Measurements from ENCODE around the gene PDS5A.
"Not testable (repeated sequence)": the region's sequence is repeated elsewhere in the genome, so short reads cannot be mapped to it uniquely, and the experiment has no call there.

Gene PDS5A

GRCh38 chr4:39820186-39820585 lies 157.5 kb downstream of the PDS5A start:
- H3K9me3 ChIP-seq = no peaks in the 10 kb centered on the region
- DNase-seq (ENCODE audit: low spot score in 2 of 2) = no peak
- no peak overlapping the region for H3K4me3 ChIP-seq
- no peaks in the 10 kb centered on the region for H3K27me3 ChIP-seq (ENCODE audit: low read depth)
- in situ Hi-C loops (cut with MboI; ENCODE audit: low sequenced_read_pairs) = no loop called here
- H3K4me1 ChIP-seq = peaks cover 17% of the 10 kb centered on the region
- peaks cover 16% of the 10 kb centered on the region for H3K36me3 ChIP-seq (replicated peaks)

DNA sequence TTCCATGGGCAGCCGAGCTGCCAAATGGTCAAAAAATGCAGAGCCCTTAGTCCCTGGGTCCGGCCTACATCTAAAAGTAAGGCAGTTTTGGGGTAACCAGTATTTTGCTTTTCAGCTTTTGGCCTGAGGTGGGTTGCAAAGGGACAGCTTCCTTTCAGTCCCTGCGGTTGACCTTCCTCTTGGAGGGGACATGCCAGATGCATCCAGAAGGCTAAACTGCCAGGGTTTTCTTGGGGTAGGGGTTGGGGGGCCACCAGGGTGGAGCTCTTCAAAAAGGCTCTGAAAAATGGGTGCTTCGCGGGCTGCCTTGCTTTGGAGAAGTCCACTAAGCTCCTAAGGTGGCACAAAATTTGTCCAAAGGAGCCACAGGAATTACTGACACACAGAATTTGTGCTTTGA lies 159.1 kb downstream of the PDS5A start:
- DNase-seq (ENCODE audit: low spot score in 2 of 2) = no peak
- Histone ChIP-seq H3K4me1 (peaks cover 10% of the 10 kb centered on the region), H3K36me3 (replicated peaks) (peaks cover under 1% of the 10 kb centered on the region), H3K27me3 (ENCODE audit: low read depth) (no peaks in the 10 kb centered on the region), H3K9me3 (no peaks in the 10 kb centered on the region), H3K4me3 (no peak overlapping the region)
- in situ Hi-C loops (cut with MboI; ENCODE audit: low sequenced_read_pairs) = no loop called here

DNA sequence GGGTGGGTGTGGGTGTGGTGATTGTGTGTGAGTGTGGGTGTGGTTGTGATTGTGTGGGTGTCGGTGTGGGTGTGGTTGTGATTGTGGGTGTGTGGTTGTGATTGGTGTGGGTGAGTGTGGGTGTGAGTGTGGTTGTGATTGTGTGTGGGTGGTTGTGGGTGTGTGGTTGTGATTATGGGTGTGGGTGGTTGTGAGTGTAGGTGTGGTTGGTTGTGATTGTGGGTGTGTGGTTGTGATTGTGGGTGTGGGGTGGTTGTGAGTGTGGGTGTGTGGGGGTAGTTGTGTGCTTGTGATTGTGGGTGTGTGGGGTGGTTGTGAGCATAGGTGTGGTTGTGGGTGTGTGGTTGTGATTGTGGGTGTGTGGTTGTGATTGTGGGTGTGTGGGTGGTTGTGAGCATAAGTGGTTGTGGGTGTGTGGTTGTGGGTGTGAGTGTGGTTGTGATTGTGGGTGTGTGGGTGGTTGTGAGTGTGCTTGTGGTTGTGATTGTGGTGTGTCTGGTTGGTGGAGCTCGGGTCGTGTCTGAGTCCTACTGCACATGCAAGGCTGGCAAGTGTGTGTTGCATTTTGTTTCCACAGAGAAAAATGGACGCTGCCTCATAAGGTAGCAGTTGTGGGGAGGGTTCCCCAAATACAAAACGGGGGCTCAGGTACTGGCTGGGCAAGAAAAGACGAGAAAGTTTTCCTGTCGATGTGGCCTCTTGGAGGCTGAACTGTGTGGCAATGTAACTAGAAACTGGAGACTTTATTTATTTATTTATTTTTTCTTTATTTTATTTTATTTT lies 163.1 kb downstream of the PDS5A start:
- Histone ChIP-seq H3K4me3 (no peak overlapping the region), H3K9me3 (no peaks in the 10 kb centered on the region), H3K36me3 (replicated peaks) (no peaks in the 10 kb centered on the region), H3K4me1 (no peaks in the 10 kb centered on the region), H3K27me3 (ENCODE audit: low read depth) (no peaks in the 10 kb centered on the region)
- in situ Hi-C loops (cut with MboI; ENCODE audit: low sequenced_read_pairs) = no loop called here
- DNase-seq (ENCODE audit: low spot score in 2 of 2) = peak in 1 of 2 experiments; percentile 32

DNA sequence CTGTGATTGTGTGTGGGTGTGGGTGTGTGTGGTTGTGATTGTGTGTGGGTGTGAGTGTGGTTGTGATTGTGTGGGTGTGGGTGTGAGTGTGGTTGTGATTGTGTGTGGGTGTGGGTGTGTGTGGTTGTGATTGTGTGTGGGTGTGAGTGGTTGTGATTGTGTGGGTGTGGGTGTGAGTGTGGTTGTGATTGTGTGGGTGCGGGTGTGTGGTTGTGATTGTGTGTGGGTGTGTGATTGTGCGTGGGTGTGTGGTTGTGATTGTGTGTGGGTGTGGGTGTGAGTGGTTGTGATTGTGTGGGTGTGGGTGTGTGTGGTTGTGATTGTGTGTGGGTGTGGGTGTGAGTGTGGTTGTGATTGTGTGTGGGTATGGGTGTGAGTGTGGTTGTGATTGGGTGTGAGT lies 163.9 kb downstream of the PDS5A start:
- in situ Hi-C loops (cut with MboI; ENCODE audit: low sequenced_read_pairs); H3K27me3 ChIP-seq (ENCODE audit: low read depth); H3K36me3 ChIP-seq (replicated peaks); H3K9me3 ChIP-seq; H3K4me3 ChIP-seq; H3K4me1 ChIP-seq; DNase-seq (ENCODE audit: low spot score in 2 of 2): not testable (repeated sequence)

GRCh38 chr4:39813033-39813432 lies 164.7 kb downstream of the PDS5A start:
- H3K27me3 ChIP-seq (ENCODE audit: low read depth); H3K36me3 ChIP-seq (replicated peaks); DNase-seq (ENCODE audit: low spot score in 2 of 2); in situ Hi-C loops (cut with MboI; ENCODE audit: low sequenced_read_pairs); H3K9me3 ChIP-seq; H3K4me3 ChIP-seq; H3K4me1 ChIP-seq: not testable (repeated sequence)

- Histone ChIP-seq H3K4me3 (no peak overlapping the region), H3K36me3 (replicated peaks) (no peaks in the 10 kb centered on the region), H3K4me1 (no peaks in the 10 kb centered on the region), H3K27me3 (ENCODE audit: low read depth) (no peaks in the 10 kb centered on the region), H3K9me3 (no peaks in the 10 kb centered on the region)
- in situ Hi-C loops (cut with MboI; ENCODE audit: low sequenced_read_pairs) = no loop called here
- DNase-seq (ENCODE audit: low spot score in 2 of 2) = no peak
Observed at GRCh38 chr4:39812500-39812899, 165.2 kb downstream of the PDS5A start.

DNA sequence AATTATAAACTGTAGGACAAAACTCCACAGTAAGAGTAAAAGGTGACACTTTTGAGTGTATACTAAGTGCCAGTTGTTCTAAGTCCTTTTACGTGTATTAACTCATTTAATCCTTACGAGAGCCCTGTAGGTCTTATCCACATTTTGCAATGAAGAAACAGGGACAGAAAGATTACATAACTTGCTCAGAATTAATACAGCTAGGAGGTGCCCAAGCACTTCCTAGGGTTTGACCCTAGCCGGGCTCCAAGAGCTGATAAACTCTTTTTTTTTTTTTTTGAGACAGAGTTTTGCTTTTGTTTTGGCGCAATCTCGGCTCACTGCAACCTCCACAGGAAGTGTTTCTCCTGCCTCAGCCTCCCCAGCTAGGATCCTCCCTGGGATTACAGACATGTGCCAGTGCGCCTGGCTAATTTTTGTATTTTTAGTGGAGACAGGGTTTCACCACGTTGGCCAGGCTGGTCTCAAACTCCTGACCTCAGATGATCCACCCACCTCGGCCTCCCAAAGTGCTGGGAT lies 169.4 kb downstream of the PDS5A start:
- Histone ChIP-seq H3K9me3 (no peaks in the 10 kb centered on the region), H3K4me1 (no peaks in the 10 kb centered on the region), H3K36me3 (replicated peaks) (no peaks in the 10 kb centered on the region), H3K27me3 (ENCODE audit: low read depth) (no peaks in the 10 kb centered on the region), H3K4me3 (no peak overlapping the region)
- DNase-seq (ENCODE audit: low spot score in 2 of 2) = no peak
- in situ Hi-C loops (cut with MboI; ENCODE audit: low sequenced_read_pairs) = no loop called here

- H3K36me3 ChIP-seq (replicated peaks) = no peaks in the 10 kb centered on the region
- no peak for DNase-seq (ENCODE audit: low spot score in 2 of 2)
- H3K9me3 ChIP-seq = no peaks in the 10 kb centered on the region
- no peaks in the 10 kb centered on the region for H3K27me3 ChIP-seq (ENCODE audit: low read depth)
- no peak overlapping the region for H3K4me3 ChIP-seq
- in situ Hi-C loops (cut with MboI; ENCODE audit: low sequenced_read_pairs) = no loop called here
- no peaks in the 10 kb centered on the region for H3K4me1 ChIP-seq
Observed at GRCh38 chr4:39802005-39802404, 175.7 kb downstream of the PDS5A start.

DNA sequence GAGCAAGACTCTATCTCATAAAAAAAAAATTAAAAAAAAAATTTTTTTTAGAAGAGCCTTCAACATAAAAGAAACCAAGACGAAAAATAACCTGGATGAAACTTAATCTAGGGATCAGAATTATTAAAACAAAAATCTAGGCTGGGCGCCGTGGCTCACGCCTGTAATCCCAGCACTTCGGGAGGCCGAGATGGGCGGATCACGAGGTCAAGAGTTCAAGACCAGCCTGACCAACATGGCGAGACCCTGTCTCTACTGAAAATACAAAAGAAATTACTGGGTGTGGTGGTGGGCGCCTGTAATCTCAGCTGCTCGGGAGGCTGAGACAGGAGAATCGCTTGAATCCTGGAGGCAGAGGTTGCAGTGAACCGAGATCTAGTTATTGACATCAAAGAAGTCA lies 184.7 kb downstream of the PDS5A start:
- in situ Hi-C loops (cut with MboI; ENCODE audit: low sequenced_read_pairs); H3K9me3 ChIP-seq; H3K27me3 ChIP-seq (ENCODE audit: low read depth); H3K4me3 ChIP-seq; H3K4me1 ChIP-seq; H3K36me3 ChIP-seq (replicated peaks); DNase-seq (ENCODE audit: low spot score in 2 of 2): not testable (repeated sequence)

GRCh38 chr4:39792529-39792928 lies 185.2 kb downstream of the PDS5A start:
- Histone ChIP-seq H3K4me3 (no peak overlapping the region), H3K4me1 (no peaks in the 10 kb centered on the region), H3K27me3 (ENCODE audit: low read depth) (no peaks in the 10 kb centered on the region), H3K9me3 (no peaks in the 10 kb centered on the region), H3K36me3 (replicated peaks) (no peaks in the 10 kb centered on the region)
- no peak for DNase-seq (ENCODE audit: low spot score in 2 of 2)
- in situ Hi-C loops (cut with MboI; ENCODE audit: low sequenced_read_pairs) = no loop called here

DNA sequence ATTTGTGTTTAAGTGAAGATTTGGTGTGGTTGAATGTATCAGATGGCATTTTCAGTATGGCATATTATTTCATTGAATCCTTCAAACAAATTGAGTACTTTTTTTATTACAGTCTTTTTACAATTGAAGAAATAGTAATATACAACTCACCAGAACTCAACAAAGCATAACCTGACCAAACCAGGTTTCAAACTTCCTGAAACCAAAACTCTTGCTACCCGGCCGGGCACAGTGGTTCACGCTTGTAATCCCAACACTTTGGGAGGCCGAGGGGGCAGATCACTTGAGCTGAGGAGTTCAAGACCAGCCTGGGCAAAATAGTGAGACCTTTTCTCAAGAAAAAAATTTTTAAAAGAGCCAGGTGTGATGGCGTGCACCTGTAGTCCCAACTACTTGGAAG lies 185.6 kb downstream of the PDS5A start:
- no peaks in the 10 kb centered on the region for H3K36me3 ChIP-seq (replicated peaks)
- no peak for DNase-seq (ENCODE audit: low spot score in 2 of 2)
- in situ Hi-C loops (cut with MboI; ENCODE audit: low sequenced_read_pairs) = no loop called here

DNA sequence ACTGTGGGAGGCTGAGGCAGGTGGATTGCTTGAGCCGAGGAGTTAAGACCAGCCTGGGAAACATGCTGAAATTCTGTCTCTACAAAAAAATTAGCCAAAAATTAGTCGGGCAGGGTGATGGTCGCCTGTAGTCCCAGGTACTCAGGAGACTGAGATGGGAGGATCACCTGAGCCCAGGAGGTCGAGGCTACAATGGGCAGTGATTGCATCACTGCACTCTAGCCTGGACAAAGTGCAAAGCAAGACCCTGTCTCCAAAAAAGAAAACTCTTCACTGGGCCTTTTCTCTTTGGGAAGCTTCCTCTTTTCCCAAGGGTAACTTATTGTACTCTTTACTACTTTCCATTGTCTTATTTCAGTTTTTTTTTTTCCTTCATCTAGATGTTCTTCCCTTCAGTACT lies 190.9 kb downstream of the PDS5A start:
- no peak overlapping the region for H3K4me3 ChIP-seq
- H3K27me3 ChIP-seq (ENCODE audit: low read depth) = no peaks in the 10 kb centered on the region
- in situ Hi-C loops (cut with MboI; ENCODE audit: low sequenced_read_pairs) = no loop called here

More for the DNA sequence above, 185.6 kb downstream of the PDS5A start:
- Histone ChIP-seq H3K4me3 (no peak overlapping the region), H3K4me1 (no peaks in the 10 kb centered on the region), H3K9me3 (no peaks in the 10 kb centered on the region), H3K27me3 (ENCODE audit: low read depth) (no peaks in the 10 kb centered on the region)

DNA sequence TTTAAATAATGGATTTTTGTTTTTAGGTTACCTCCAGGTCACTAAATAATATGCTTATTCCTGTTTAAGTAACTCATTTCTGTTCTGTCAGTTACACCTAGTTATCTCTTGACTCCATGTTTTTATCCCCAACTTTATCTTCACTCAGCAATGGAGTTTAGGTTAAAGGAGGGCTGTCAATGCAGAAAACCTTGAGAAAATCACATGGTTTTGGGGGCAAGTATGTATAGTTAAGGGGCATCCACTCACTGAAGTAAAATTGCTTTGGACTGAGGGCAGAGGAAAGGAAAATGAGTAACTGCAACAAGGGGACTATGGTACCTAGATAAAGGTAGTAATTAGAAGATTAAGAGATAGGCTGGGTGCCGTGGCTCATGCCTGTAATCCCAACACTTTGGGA lies 192.6 kb downstream of the PDS5A start:
- DNase-seq (ENCODE audit: low spot score in 2 of 2) = no peak
- in situ Hi-C loops (cut with MboI; ENCODE audit: low sequenced_read_pairs) = no loop called here
- H3K9me3 ChIP-seq = no peaks in the 10 kb centered on the region

More for the DNA sequence above, 190.9 kb downstream of the PDS5A start:
- Histone ChIP-seq H3K9me3 (no peaks in the 10 kb centered on the region), H3K4me1 (no peaks in the 10 kb centered on the region), H3K36me3 (replicated peaks) (no peaks in the 10 kb centered on the region)
- no peak for DNase-seq (ENCODE audit: low spot score in 2 of 2)

DNA sequence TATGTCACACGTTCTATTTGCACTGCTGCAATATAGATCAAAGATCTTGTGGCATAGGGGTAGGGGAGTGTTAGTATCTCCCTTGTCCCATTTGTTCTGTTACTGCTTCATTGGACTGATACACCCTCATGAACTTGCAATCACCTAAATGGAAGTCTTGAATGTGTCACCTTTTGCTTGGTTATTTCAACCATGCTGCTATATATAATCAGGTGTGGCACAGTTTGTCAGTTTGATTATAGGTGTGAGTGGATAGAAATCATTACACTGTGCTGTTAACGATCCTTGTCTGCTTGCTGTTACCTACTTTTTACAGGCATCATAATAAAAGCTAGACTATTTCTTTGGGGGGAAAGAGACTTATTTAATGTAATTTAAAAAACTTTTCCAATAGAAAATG lies 195.7 kb downstream of the PDS5A start:
- H3K4me1 ChIP-seq; H3K27me3 ChIP-seq (ENCODE audit: low read depth); H3K9me3 ChIP-seq; DNase-seq (ENCODE audit: low spot score in 2 of 2); in situ Hi-C loops (cut with MboI; ENCODE audit: low sequenced_read_pairs); H3K4me3 ChIP-seq: not testable (repeated sequence)
- H3K36me3 ChIP-seq (replicated peaks) = peaks cover 18% of the 10 kb centered on the region

More for the DNA sequence above, 192.6 kb downstream of the PDS5A start:
- H3K4me1 ChIP-seq = no peaks in the 10 kb centered on the region
- no peaks in the 10 kb centered on the region for H3K27me3 ChIP-seq (ENCODE audit: low read depth)
- no peak overlapping the region for H3K4me3 ChIP-seq
- H3K36me3 ChIP-seq (replicated peaks) = no peaks in the 10 kb centered on the region

Measured in HAP-1 (cell line).